ENCODE measurements around the gene CALML3.

- TF ChIP-seq CTCF (IDR thresholded peaks at IDR 0.05 in 2 of 3, conservative IDR thresholded peaks at IDR 0.05 in 1 of 3; ENCODE audit: control insufficient read depth in 2 of 3, extremely low read depth in 1 of 3, insufficient read depth in 1 of 3, low read depth in 3 of 3, low read length in 3 of 3) (no peak), EZH2 (IDR thresholded peaks at IDR 0.05; ENCODE audit: borderline replicate concordance, control insufficient read depth, low read depth, low read length) (no peak), SPI1 (IDR thresholded peaks at IDR 0.05; ENCODE audit: borderline replicate concordance, insufficient read depth, low read depth, low read length) (no peak), ZZZ3 (IDR thresholded peaks at IDR 0.05; ENCODE audit: control insufficient read depth, insufficient read length, low read depth) (no peak), TAF1 (IDR thresholded peaks at IDR 0.05; ENCODE audit: borderline replicate concordance, low read depth, low read length) (no peak), ZBTB40 (IDR thresholded peaks at IDR 0.05; ENCODE audit: borderline replicate concordance) (no peak), NBN (IDR thresholded peaks at IDR 0.05) (no peak)
These were observed 39.9 kb downstream of the CALML3 start for GRCh38 chr10:5564537-5565204.

All from GM12878 (cell line).